HCT116 (cell line): Measurements from ENCODE around the gene ZNF214. TPM values are rescaled to one million over a fixed set of nuclear protein-coding genes. Genes with fewer than 3 reads are reported as not detected.

Experiments used
- ATAC-seq: fragments of 200-7000 bp; cut with Tn5 transposase; 2 replicates; pipeline ENCODE4 v1.9.1; 2020; ENCODE audit warnings: mild to moderate bottlenecking, moderate library complexity
- BruUV-seq: library from RNA; stranded (reverse); fragments of 400-500 nt; replicated peaks from 2 replicates; lab custom pipeline; 2021; lab: Mats Ljungman, UMichigan
- CTCF ChIA-PET: fragments of 300-600 bp; sonication (Branson Sonifier 250); formaldehyde crosslinking; loops from one replicate; lab custom pipeline; 2021; ENCODE audit warnings: antibody characterized with exemption; lab: Charles Lee
- POLR2A ChIA-PET: fragments of 300-600, 350-600 bp; sonication (Branson Sonifier 250); formaldehyde crosslinking; loops from one replicate; lab custom pipeline; 2021; ENCODE audit warnings: antibody characterized with exemption; lab: Charles Lee
- RAD21 ChIA-PET, 2 experiments: fragments of 300-600 bp; sonication (Branson Sonifier 250); formaldehyde crosslinking; loops; one replicate each; lab custom pipeline; 2023; ENCODE audit warnings: low total read pairs in 2 of 2; ENCODE audit not compliant: uncharacterized antibody in 2 of 2, unreplicated experiment in 2 of 2, low non-redundant PET in 1 of 2; lab: Charles Lee
- DNase-seq: peaks from one replicate; pipeline ENCODE4 v3.0.0-alpha.2; 2010; ENCODE audit warnings: low read depth, low spot score
- H2AFZ ChIP-seq: fragments of 200-600 bp; shearing (Covaris generic), sonication (generic); 2 replicates; pipeline ENCODE4 v1.6.1; 2017; ENCODE audit warnings: low read depth, mixed run types, mixed read lengths, antibody characterized with exemption, low read length; ENCODE audit not compliant: poor library complexity, severe bottlenecking
- H3K27ac ChIP-seq: 2 replicates; pipeline ENCODE4 v1.5.1; 2012; ENCODE audit warnings: low read depth, low read length
- H3K27me3 ChIP-seq: fragments of 200-600 bp; sonication (generic); 2 replicates; pipeline ENCODE4 v1.6.1; 2016; ENCODE audit warnings: mixed run types, low read length, mixed read lengths; ENCODE audit not compliant: insufficient read depth
- H3K36me3 ChIP-seq, 2 experiments: fragments of 200-500 bp in 1 of 2; fragments of 200-600 bp in 1 of 2; sonication (Bioruptor generic) in 1 of 2; sonication (generic) in 1 of 2; 2 replicates each; pipeline versions ENCODE4 v1.5.1 to v1.6.1; 2014 to 2016; ENCODE audit warnings: low read length in 2 of 2, inconsistent platforms in 1 of 2, mixed read lengths in 1 of 2, mixed run types in 1 of 2; ENCODE audit not compliant: insufficient read depth in 2 of 2, control insufficient read depth in 1 of 2
- H3K4me1 ChIP-seq, 2 experiments: fragments of 200-600 bp in 1 of 2; sonication (generic) in 1 of 2; 2 replicates each; pipeline versions ENCODE4 v1.5.1 to v1.6.1; 2012 to 2017; ENCODE audit warnings: low read length in 2 of 2, inconsistent platforms in 1 of 2, mild to moderate bottlenecking in 1 of 2, mixed read lengths in 1 of 2, mixed run types in 1 of 2, moderate library complexity in 1 of 2; ENCODE audit not compliant: insufficient read depth in 2 of 2, control insufficient read depth in 1 of 2
- H3K4me2 ChIP-seq: fragments of 200-600 bp; sonication (generic); 2 replicates; pipeline ENCODE4 v1.6.1; 2017; ENCODE audit warnings: mixed run types, low read length, mixed read lengths
- H3K4me3 ChIP-seq, 2 experiments: fragments of 200-600 bp in 1 of 2; sonication (generic) in 1 of 2; replicated peaks in 1 of 2; 2 replicates each; pipeline ENCODE4 v1.5.1; 2011 to 2016; ENCODE audit warnings: low read length in 2 of 2, control low read depth in 1 of 2, low read depth in 1 of 2, mild to moderate bottlenecking in 1 of 2, mixed read lengths in 1 of 2, mixed run types in 1 of 2
- H3K79me2 ChIP-seq: fragments of 200-600 bp; sonication (generic); 2 replicates; pipeline ENCODE4 v1.6.1; 2017; ENCODE audit warnings: mild to moderate bottlenecking, mixed run types, low read length, moderate library complexity, mixed read lengths; ENCODE audit not compliant: insufficient read depth
- H3K9ac ChIP-seq: fragments of 200-600 bp; sonication (generic); 2 replicates; pipeline ENCODE4 v1.6.1; 2016; ENCODE audit warnings: low read length, mixed read lengths
- H3K9me2 ChIP-seq: fragments of 200-600 bp; sonication (generic), shearing (Covaris generic); 2 replicates; pipeline ENCODE4 v1.6.1; 2017; ENCODE audit warnings: mixed run types, mild to moderate bottlenecking, moderate library complexity; ENCODE audit not compliant: insufficient read depth
- H3K9me3 ChIP-seq, 2 experiments: fragments of 200-500 bp in 1 of 2; fragments of 200-600 bp in 1 of 2; sonication (Bioruptor generic) in 1 of 2; sonication (generic) in 1 of 2; 2 replicates each; pipeline ENCODE4 v1.6.1; 2014 to 2017; ENCODE audit warnings: low read length in 2 of 2, mixed read lengths in 2 of 2, inconsistent platforms in 1 of 2, low read depth in 1 of 2, mild to moderate bottlenecking in 1 of 2, mixed run types in 1 of 2, moderate library complexity in 1 of 2; ENCODE audit not compliant: control insufficient read depth in 1 of 2, insufficient read depth in 1 of 2
- H4K20me1 ChIP-seq: fragments of 200-600 bp; sonication (generic), shearing (Covaris generic); 2 replicates; pipeline ENCODE4 v1.6.1; 2017; ENCODE audit warnings: mixed run types, mild to moderate bottlenecking, moderate library complexity; ENCODE audit not compliant: insufficient read depth
- CEBPB ChIP-seq: IDR thresholded peaks from 2 replicates; pipeline ENCODE4 v1.6.1; 2012; ENCODE audit warnings: low read depth
- ELF1 ChIP-seq: IDR thresholded peaks from 2 replicates; pipeline ENCODE4 v1.6.1; 2012; ENCODE audit warnings: low read depth, borderline replicate concordance
- EZH2 ChIP-seq: fragments of 200-600 bp; sonication (generic); IDR thresholded peaks from 2 replicates; pipeline ENCODE4 v1.6.1; 2017; ENCODE audit warnings: antibody characterized with exemption, mixed run types
- FOSL1 ChIP-seq: IDR thresholded peaks from 2 replicates; pipeline ENCODE4 v1.6.1; 2012; ENCODE audit warnings: low read depth
- JUND ChIP-seq: IDR thresholded peaks from 2 replicates; pipeline ENCODE4 v1.6.1; 2012
- POLR2A ChIP-seq: IDR thresholded peaks from 2 replicates; pipeline ENCODE4 v1.7.0; 2011; ENCODE audit warnings: borderline replicate concordance; ENCODE audit not compliant: insufficient read depth, insufficient read length; ENCODE audit errors: extremely low read depth
- RAD21 ChIP-seq: IDR thresholded peaks from 2 replicates; pipeline ENCODE4 v1.6.1; 2012; ENCODE audit warnings: low read depth, mild to moderate bottlenecking
- SIN3A ChIP-seq: IDR thresholded peaks from 2 replicates; pipeline ENCODE4 v1.6.1; 2012; ENCODE audit warnings: low read depth
- SRF ChIP-seq: IDR thresholded peaks from 2 replicates; pipeline ENCODE4 v1.6.1; 2012; ENCODE audit warnings: low read depth
- TCF7L2 ChIP-seq: IDR thresholded peaks from 2 replicates; pipeline ENCODE4 v1.7.0; 2011; ENCODE audit warnings: borderline replicate concordance, inconsistent platforms; ENCODE audit not compliant: insufficient read depth, insufficient read length; ENCODE audit errors: extremely low read depth
- ZFX ChIP-seq: fragments of 450-650 bp; IDR thresholded peaks from 2 replicates; pipeline ENCODE4 v1.6.1; 2017
- ZNF274 ChIP-seq: fragments of 200-500 bp; sonication (Bioruptor generic); IDR thresholded peaks from 2 replicates; pipeline ENCODE4 v1.6.1; 2014; ENCODE audit warnings: mild to moderate bottlenecking, low read depth, low read length, inconsistent platforms
- intact Hi-C: fragments of 100-400 bp; cut with micrococcal nuclease; formaldehyde crosslinking; loops from 2 replicates; pipeline ENCODE4 v1.10.0; 2022
- total RNA-seq: library from RNA; stranded (reverse); gene quantifications from one replicate; pipeline ENCODE4 v1.2.1, GENCODE V29; 2021; ENCODE audit not compliant: unreplicated experiment
- TF ChIP-seq, protein P1 (sequence below), 3 experiments: fragments of 200-600 bp in 1 of 3; sonication (generic) in 1 of 3; IDR thresholded peaks in 2 of 3; conservative IDR thresholded peaks in 1 of 3; 2 replicates each; pipeline ENCODE4 v1.5.1; 2012 to 2017; ENCODE audit warnings: low read depth in 2 of 3, low read length in 2 of 3, antibody characterized with exemption in 1 of 3, borderline replicate concordance in 1 of 3, control low read depth in 1 of 3, mild to moderate bottlenecking in 1 of 3, mixed read lengths in 1 of 3, mixed run types in 1 of 3, moderate library complexity in 1 of 3; ENCODE audit not compliant: insufficient read depth in 1 of 3
- TF ChIP-seq, protein P2 (sequence below): IDR thresholded peaks from 2 replicates; pipeline ENCODE4 v1.6.1; 2012
- TF ChIP-seq, protein P3 (sequence below): IDR thresholded peaks from 2 replicates; pipeline ENCODE4 v1.6.1; 2011; ENCODE audit warnings: mild to moderate bottlenecking, low read length, moderate library complexity; ENCODE audit not compliant: insufficient replicate concordance; ENCODE audit errors: extremely low read depth

The ZNF214 gene
- total RNA-seq, 1 experiment from 2014 or later: 2.1 TPM

DNA sequence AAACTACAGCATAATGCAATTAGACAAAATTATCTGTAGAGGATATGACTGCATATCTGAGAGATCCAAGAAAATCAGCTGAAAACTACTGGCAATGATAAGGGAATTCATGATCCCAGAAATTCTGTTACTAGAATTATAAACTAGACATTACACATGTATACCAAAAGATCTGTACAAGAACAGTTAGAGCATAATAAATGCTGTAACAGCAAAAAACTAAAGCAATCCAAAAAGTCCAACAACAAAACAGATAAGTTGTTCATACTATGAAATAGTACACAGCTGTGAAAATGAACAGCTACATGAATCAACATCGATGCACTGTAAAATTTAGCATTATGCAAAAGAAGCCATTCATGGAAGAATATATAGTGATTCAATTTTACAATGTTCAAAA is 6.0 kb downstream of the ZNF214 start:
- Histone ChIP-seq H3K27ac (no peak overlapping the region), H3K79me2 (no peaks in the 10 kb centered on the region), H3K36me3 (no peaks in the 10 kb centered on the region), H2AFZ (no peak overlapping the region), H3K9me3 (no peaks in the 10 kb centered on the region), H3K4me3 (no peak overlapping the region), H3K9ac (no peak overlapping the region), H4K20me1 (no peaks in the 10 kb centered on the region), H3K4me1 (peaks cover 0 to 3% of the 10 kb centered on the region in 2 experiments; a peak in 1 of 4 replicates), H3K27me3 (no peaks in the 10 kb centered on the region), H3K4me2 (no peak overlapping the region), H3K9me2 (0 out of 2 replicates have a peak, but pooled peaks cover under 1% of the 10 kb centered on the region)
- TF ChIP-seq CEBPB (no peak), TCF7L2 (no peak), ZFX (no peak), EZH2 (no peak), JUND (no peak), ZNF274 (no peak), SIN3A (no peak), SRF (no peak), RAD21 (no peak), FOSL1 (no peak), ELF1 (no peak), POLR2A (no peak)
- TF ChIP-seq, protein P1, sequence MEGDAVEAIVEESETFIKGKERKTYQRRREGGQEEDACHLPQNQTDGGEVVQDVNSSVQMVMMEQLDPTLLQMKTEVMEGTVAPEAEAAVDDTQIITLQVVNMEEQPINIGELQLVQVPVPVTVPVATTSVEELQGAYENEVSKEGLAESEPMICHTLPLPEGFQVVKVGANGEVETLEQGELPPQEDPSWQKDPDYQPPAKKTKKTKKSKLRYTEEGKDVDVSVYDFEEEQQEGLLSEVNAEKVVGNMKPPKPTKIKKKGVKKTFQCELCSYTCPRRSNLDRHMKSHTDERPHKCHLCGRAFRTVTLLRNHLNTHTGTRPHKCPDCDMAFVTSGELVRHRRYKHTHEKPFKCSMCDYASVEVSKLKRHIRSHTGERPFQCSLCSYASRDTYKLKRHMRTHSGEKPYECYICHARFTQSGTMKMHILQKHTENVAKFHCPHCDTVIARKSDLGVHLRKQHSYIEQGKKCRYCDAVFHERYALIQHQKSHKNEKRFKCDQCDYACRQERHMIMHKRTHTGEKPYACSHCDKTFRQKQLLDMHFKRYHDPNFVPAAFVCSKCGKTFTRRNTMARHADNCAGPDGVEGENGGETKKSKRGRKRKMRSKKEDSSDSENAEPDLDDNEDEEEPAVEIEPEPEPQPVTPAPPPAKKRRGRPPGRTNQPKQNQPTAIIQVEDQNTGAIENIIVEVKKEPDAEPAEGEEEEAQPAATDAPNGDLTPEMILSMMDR (IDR thresholded peaks at IDR 0.05 in 2 of 3, conservative IDR thresholded peaks at IDR 0.05 in 1 of 3; ENCODE audit: borderline replicate concordance in 1 of 3, insufficient read depth in 1 of 3, low read depth in 2 of 3, low read length in 2 of 3): no peak
- TF ChIP-seq, protein P2, sequence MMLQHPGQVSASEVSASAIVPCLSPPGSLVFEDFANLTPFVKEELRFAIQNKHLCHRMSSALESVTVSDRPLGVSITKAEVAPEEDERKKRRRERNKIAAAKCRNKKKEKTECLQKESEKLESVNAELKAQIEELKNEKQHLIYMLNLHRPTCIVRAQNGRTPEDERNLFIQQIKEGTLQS: no peak
- TF ChIP-seq, protein P3, sequence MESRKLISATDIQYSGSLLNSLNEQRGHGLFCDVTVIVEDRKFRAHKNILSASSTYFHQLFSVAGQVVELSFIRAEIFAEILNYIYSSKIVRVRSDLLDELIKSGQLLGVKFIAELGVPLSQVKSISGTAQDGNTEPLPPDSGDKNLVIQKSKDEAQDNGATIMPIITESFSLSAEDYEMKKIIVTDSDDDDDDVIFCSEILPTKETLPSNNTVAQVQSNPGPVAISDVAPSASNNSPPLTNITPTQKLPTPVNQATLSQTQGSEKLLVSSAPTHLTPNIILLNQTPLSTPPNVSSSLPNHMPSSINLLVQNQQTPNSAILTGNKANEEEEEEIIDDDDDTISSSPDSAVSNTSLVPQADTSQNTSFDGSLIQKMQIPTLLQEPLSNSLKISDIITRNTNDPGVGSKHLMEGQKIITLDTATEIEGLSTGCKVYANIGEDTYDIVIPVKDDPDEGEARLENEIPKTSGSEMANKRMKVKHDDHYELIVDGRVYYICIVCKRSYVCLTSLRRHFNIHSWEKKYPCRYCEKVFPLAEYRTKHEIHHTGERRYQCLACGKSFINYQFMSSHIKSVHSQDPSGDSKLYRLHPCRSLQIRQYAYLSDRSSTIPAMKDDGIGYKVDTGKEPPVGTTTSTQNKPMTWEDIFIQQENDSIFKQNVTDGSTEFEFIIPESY: no peak
- ChIA-PET CTCF (no interaction called here), RAD21 (no interaction called here), POLR2A (no interaction called here)
- BruUV-seq: no TSS peak
- ATAC-seq (no peak), DNase-seq (no peak)
- intact Hi-C loops: no loop called here
